WI38 (cell line): Measurements from ENCODE around the gene RPS6KB2.

Source experiments
- H3K4me3 ChIP-seq: 2 replicates; pipeline ENCODE4 v1.5.1; 2011; ENCODE audit warnings: low read depth, mild to moderate bottlenecking, control low read depth, low read length
- CTCF ChIP-seq: IDR thresholded peaks from 2 replicates; pipeline ENCODE4 v1.5.1; 2012; ENCODE audit warnings: low read depth, mild to moderate bottlenecking, control low read depth, low read length

Gene RPS6KB2

GRCh38 chr11:67439321-67440228 lies 11.3 kb downstream of the RPS6KB2 start:
- no peak overlapping the region for H3K4me3 ChIP-seq
- no peak; the same call in 1 of the 2 replicates for TF ChIP-seq CTCF

GRCh38 chr11:67440229-67441097 lies 12.2 kb downstream of the RPS6KB2 start:
- TF ChIP-seq CTCF: no peak
- no peak overlapping the region for H3K4me3 ChIP-seq

DNA sequence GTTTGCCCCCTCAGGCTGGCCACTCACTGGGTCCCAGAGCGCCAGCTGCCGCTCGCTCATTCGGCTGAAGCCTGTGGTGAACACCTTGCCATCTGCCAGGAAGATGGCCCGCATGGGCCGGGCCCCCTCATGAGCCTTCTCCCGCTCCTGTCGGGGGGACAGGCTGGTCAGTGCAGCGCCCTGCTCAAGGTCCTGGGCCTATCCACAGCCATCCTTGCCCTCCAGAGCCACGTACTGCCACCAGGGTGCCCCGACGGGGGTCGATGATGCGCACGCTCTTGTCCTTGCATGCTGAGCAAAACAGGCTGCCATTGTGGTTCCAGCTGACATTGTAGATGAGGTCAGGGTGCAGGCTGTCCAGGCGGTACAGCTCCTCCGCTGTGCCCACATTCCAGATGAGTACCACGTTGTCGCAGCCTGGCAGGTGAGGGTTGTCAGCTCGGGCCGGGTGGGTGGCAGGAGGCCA lies 12.8 kb downstream of the RPS6KB2 start:
- H3K4me3 ChIP-seq: no peak overlapping the region
- no peak for TF ChIP-seq CTCF

GRCh38 chr11:67441731-67442351 lies 13.5 kb downstream of the RPS6KB2 start:
- peak overlapping the region; percentile 89 for H3K4me3 ChIP-seq
- TF ChIP-seq CTCF: no peak

GRCh38 chr11:67442504-67443404 lies 14.5 kb downstream of the RPS6KB2 start:
- peak overlapping the region; percentile 89 for H3K4me3 ChIP-seq
- TF ChIP-seq CTCF: no peak

DNA sequence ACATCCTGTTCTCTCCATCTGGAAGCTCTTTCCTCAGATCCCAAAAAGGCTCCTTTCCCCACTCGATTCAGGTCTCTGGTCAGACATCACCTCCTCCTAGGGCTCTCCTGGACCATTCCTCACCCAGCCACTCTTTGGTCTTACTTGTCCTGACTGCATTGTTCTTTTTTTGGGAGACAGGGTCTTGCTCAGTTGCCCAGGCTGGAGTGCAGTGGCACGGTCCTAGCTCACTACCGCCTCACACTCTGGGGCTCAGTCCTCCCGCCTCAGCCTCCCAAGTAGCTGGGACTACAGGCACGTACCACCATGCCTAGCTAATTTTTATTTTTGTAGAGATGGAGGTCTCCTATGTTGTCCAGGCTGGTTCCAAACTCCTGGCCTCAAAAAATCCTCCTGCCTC lies 17.2 kb downstream of the RPS6KB2 start:
- TF ChIP-seq CTCF: no peak
- H3K4me3 ChIP-seq: no peak overlapping the region
